Stimulated activated CD8-positive, alpha-beta memory T cell treated with anti-CD3 and anti-CD28 coated beads, Interleukin-15, amount 100 ng/mL, for 1 hour (primary cell): ENCODE data around the gene PEAR1.

Experiments used
- DNase-seq: peaks from one replicate; pipeline ENCODE4 v3.0.0-alpha.2; 2020; ENCODE audit warnings: low read depth

PEAR1 gene

DNA sequence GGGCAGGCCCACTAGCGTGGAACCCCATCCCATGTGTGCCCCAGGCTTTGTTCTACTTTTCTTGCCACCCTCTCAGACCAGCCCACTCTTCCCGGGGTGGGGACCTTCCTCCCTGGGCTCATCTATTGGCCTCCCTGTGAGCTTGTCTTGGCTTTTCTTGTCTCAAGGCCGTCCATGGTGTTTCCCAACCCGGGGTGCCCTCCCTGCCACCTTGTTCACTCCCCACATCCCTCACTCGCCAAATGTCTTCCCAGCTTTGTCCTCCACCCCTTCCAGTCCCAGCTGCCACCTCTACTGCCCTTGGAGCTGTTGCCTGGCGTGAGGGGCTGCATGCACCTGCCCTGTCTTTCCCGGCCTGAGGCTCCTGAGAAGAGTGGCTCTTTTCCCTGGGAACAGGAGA, 45.3 kb downstream of the PEAR1 start:
- no peak for DNase-seq

DNA sequence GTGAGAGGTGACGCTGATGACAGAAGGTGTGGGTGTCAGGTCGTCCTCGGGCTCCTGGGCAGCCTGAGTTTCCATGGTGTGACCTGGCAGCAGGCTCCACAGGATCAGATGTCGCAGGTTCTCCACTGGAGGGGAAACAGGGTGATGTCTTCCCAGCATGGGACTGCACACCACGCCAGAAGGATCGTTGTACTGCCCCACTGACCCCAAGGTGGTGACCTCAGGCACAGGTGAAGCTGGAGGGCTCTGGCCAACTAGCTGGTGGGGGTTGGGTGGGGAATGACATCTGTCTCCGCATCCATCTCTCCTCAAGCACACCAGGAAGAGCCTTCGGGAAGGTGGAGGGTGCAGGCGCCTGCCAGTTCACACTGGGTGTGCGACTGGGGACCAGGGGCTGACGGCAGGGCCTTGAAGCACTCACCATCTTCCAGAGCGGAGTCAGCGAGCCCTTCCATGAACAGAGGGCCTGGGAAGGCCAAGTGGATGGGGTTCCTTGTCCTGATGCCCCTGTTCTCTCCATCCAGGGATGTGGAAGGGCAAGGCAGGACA, 46.3 kb downstream of the PEAR1 start:
- DNase-seq = no peak

DNA sequence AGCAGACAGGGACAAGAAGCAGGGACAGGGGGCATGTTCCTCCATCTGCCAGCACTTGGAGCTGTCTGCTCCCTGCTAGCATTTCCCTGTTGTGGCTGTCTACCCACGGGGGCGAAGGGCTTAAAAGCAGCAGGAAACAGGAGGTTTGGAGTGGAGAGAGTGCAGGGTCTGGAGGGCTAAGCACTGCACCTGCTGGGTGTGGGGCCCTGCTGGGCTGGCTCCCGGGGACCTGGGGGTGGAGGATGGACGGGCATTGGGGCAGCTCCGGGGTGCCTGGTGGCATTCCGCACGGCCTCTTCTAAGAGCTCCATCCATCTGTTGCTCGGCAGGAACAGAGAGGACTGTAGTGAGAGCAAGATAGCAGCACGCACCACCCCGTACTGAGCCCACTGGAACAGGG, 48.2 kb downstream of the PEAR1 start:
- no peak for DNase-seq

DNA sequence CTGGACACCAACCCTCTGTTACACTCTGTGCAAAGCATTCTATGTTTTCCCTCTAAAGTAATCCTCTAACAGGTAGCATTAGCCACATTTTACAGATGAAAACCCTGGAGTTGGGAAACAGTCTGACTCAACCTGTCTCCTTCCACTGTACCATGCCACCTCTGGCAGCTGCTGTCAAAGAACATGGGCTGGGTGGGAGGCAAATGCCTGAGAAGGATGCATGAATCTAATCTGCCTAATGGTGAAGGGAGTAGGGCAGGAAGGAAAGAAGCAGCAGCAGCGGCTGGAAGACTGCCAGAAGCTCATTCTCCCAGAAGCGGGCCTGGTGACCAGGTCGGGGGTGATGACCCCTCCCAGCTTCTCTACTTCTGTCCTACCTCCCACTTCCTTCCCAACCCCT, 48.7 kb downstream of the PEAR1 start:
- no peak for DNase-seq

DNA sequence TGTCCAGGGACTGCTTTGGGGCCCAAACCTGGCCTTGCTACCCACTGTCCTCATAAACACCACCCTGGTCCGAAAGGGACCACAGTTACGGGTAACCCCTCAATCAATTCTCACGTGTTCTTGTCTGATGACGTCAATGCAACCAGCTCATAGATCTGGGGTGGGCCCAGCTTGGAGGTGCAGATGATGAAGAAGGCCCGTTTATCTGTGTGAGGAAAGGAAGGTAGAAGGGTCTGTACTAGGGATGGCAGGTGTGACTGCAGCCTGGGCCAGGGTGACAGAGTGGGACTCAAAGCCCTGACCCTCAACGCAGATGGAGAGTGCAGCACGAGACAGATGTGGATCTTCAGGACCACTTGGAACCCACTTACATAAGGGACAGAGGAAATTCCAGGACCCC, 49.1 kb downstream of the PEAR1 start:
- no peak for DNase-seq

DNA sequence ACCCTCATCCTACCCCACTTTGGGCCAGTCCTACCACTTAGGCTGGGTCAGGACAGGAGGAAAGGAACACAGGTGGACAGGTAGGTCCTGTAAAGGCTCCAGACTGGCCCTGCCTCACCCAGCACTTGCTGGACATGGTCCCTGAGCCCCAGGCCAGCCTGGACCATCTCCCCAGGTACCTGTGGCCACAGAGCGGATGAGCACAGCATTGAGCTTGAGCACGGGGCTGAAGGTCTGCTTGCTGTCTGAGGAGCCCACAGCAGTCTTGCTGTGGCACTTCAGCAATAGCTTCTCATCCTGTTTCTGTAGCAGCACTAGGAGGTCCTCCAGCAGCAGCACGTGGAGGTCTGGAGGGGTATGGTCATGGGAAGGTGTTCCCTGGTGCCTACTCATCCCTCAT, 50.2 kb downstream of the PEAR1 start:
- no peak for DNase-seq

DNA sequence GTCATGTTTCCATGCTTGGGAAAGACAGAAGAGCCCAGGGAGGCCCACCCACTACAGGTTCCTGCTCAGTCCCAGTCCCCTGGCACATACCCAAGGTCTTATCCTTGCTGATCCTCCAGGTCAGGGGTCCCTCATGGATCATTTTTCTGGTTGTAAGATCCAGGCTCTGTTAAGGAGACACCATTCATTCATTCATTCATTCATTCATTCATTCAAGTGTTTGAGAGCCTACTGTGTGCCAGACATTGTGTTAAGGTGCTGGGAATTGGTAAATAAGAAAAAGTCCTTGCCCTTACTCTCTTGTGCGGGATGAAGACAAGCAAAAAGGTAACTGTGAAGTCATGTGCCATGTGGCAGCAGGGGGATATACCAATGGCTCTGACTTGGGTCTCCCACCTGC, 50.8 kb downstream of the PEAR1 start:
- DNase-seq = no peak

DNA sequence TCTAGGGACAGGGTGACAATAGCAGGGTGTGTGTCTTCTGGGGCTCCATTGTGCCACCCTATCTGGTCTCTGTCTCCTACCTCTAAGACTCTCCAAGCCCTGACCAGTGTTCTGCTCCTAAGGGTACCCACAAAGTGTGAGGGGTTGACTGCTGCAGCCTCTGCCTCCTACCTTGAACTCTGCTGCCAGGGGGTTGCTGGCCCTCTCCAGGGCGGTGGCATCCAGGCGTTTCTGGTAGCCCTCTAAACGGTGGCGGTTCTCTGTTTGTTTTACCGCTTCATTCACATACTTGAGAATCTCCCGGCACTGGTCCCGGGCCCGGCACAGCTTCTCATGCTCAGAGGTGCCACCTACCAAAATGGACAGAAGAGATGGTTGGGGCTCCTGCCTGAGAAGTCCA, 51.3 kb downstream of the PEAR1 start:
- DNase-seq = no peak

DNA sequence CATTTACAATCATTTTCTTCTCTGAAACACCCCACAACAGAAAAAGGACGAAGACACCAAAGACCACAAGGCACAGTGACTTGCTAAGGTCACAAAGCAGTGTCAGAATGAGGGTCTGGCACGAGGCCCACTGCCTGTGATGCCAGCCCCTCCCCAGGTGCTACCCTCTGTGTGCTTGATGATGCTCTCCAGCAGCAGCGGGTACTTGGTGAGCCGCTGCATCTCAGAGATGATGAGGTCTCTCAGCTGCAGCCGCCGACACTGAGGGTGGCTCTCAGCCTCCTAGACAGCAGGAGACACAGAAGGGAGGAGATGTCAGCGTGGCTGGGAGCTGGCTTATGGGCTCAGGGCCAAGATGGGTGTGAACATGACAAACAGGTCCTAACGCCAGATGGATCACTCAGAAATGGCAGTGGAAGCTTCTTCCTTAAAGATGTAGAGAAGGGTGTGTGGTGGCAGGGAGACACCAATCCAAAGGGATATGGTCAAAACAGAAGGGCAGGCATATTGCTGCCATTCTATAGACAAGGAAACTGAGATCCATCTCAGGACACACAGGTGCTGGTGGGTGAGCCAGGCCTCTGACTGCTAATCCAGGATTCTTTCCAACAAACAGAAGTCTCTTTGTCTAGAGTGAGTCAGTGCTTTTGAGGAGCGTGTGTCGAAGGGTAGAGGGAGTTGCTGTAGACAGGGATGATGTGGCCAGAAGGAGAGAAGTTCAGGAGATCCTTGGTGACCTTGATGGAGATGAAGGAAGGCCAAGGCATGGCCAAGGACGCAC, 52.6 kb downstream of the PEAR1 start:
- no peak for DNase-seq

DNA sequence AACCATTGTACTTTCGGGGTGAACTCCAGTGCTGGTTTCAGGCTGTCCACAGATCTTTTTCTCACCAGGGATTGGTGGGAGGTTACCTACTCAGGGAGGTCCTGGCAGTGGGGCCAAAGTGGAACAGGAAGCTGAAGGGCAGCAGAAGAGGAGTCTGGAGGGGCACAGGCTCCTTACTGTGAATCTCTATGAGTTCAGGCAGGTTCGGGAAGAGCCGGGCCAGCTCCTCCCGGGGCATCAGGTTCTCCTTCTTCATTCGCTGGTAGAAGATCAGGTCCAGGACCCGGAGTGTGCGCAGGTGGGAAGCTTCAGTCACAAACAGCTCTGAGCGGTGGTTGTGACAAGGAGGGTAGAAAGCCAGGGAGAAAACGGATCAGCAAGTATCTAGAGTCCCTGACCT, 53.6 kb downstream of the PEAR1 start:
- no peak for DNase-seq

DNA sequence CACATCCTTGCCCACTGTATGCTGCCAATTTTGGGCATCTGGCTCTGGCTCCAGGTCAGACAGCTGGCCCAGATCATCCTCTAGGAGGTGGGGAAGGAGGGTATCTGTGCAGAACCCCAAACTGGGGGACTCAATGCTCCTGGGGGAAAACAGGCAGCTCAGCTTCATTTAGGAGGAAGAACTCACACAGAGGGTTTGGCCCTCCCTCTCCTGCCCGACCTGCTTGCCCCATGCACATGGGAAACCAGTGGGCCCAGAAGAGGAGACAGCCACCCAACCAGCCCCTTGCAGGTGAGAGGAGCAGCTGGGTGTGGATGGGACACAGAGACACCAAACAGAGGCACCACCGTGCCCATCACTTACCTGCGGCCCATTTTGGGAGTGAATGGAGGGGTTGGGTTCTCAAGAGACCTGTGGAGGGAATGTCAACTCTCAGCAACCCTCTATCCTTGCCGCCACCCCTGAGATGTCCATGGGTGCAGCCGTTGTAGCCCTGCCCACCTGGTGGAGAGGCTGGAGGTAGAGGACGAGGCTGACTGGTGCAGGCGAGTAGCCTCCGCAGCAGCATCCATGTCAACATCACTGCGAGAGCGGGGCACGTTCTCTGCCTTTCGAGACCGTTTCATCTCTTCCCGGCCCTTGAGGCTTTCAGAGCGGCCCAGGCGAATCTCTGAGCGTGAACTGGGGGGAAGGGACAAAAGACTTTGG, 54.5 kb downstream of the PEAR1 start:
- DNase-seq = no peak

DNA sequence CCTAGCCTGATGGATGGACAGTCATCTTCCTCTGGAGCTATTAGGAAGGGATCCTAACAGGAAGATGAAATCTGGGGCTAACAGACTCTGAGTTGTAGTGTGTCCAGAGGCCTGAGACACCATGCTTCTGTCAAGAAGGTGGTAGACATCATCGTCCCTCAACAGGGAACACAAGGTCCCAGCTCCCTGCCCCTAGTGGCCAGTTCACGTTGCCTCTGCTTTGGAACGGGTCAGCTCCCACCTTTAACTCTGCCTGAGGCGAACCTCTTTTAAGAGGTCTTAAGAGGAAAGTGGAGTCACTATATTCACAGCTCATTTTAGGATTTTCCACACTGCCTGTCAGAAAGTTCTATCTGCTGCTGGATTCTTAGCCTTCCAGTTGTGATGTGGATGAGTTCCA, 55.2 kb downstream of the PEAR1 start:
- no peak for DNase-seq

DNA sequence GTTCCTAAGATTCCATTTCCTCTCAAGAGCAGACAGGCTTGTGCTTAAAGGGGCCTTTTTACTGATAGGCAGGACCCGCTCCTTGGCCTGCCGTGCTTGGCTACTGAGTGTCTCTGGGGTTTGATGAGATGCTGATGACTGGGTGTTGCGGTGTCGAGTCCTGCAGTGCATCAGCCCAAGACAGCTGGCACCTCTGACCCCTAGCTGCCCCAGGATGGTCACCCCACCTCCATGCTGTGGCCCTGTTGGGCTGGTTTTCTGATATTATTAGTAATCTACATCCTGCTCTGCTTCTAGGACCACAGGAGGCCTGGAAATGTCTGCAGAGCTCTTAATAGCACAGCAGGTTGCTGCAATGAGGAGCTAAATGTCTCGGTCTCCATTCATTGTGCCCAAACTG, 55.6 kb downstream of the PEAR1 start:
- DNase-seq = no peak

DNA sequence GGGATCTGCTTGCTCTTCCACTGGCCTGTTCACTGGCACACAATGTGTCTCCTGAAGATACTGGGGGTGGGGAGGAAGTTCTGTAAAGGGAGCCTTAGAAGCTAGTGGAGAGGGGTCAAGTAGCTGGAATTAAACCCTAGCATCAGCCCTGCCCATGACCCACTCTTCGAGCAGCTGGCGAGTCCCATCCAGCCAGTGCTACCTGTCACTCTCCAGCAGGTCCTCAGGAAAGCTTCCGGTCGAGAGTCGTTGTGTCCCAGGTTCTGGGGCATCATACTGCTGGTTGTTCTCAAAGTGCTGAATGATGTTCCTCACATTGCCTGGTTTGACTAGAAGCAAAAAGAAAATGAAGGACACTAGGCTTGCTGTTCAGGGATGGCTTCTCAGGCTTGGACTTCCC, 57.9 kb downstream of the PEAR1 start:
- DNase-seq = no peak

DNA sequence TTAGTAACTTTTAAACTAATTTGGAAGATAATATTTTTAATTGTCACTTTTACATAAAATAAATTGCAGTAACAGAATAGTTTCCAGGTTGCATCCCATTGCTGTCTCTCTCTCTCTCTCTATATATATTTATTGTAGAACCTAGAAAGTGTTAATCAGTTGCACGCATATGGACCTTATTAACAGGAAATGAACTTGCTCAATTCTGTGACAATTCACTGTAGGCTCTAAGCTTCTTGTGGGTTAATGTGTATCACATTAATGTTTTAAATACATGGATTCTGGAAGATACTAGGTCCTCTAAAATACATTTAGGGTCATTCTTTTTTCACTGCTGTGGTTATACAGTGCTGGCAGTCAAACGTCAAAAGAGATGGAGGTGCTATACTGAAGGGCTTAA, 60.1 kb downstream of the PEAR1 start:
- no peak for DNase-seq

DNA sequence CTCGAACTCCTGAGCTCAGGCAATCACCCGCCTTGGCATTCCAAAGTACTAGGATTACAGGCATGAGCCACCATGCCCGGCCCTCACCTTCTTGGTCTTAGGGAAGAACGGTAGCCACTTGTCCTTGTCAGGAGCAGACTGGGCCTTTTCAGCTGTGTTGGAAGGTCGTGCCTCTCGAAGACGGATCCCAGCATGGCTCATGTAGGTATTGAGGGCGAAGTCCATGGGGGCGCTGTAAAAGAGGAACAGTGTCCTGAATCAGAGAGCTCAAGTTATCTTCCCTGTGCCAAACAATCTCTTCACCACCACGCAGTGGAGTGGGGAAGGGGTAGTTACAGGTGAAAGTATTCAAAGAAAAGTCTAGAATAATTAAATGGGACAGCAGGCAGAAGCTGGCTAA, 62.8 kb downstream of the PEAR1 start:
- no peak for DNase-seq

DNA sequence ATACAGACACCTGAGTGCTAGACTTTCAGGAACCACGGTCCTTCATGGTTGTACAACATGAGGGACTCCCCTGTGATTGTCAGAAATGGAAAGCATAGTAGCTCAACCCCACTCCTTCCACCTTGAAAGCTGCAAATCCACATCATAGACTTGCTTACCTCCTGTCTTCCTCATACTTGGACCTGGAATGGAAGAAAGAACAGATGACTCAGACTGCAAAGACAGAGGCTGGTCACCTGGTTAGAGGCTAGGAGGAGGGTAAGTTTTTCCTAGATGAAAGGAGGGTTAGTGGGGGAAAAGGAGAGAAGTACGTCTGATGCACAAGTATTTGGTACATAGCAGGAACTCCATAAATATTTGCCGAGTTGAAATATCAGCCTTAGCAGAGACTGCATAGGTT, 64.1 kb downstream of the PEAR1 start:
- DNase-seq = no peak

DNA sequence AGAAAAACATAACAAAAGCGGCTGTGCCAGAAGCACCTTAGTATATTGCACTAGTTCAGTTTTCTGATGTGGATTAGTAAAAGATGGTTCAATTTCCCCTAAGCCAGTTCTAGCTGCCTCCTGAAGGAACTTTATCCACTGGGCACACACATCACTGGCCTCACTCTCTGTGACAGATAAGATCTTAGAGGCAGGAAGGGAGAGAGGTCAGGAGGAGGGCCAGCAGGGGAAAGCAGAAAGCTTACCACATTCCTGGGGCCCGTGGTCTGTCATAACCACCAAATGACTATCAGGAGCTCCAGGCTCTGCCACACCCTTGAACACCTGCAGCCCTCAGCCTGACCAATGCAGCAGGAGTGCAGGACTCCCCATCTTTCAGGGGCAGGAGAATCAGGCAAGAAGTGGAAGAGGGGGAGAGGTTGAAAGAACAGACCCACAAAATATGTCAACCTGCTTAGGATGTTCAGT, 64.8 kb downstream of the PEAR1 start:
- DNase-seq = no peak

DNA sequence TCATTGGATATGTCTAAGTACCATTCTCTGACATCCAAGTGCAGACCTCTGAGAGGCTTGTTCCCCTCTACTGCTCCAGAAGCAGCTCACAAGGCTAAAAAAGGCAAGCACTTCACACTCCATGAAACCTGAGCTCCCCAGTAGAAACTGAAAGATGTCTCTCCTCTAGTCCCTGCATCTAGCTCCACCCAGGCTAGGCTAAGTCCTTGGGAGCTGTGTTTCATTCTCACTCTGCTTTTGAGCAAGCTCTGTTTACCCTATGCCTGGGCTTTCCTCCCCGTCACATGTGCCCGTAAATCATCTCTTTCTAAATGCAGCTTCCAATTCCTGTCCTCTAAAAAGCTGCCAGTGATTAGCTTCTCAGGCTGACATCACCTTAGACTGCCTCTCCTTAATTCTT, 65.9 kb downstream of the PEAR1 start:
- no peak for DNase-seq

DNA sequence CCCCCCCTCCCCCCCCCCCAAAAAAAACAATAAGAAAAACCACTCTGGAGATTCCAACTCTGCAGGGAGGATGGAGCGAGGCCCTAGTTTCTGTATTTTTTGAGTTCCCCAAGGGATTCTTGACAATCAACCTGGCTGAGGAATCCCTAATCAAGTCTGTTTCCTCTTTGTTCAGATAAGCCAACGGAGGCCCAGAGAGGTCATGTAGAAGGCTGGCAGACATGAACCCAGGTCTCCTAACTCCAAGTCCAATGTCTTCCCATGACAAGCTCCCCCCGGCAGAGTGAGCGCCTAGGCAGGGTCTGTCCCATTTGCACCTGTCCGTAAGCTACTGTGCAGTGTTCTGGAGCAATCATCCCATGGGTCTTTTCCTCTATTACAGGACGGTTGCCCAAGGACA, 66.4 kb downstream of the PEAR1 start:
- DNase-seq = no peak

DNA sequence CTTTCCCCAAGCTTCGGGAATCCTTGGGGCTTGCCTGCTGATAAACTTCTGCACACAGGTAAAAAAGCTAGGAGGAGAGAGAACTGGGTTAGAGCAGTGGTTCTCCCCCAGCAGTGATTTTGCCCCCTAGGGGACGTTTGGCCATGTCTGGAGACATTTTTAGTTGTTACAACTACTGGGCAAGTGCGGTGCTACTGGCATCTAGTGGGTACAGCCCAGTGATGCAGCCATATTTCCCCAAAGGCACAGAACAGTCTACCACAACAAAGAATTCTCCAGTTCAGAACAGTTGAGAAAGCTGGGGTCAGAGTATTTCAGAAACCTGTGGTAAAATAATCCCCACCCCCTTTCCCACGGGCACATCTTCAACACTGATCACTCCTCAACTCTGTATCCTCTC, 68.2 kb downstream of the PEAR1 start:
- no peak for DNase-seq

DNA sequence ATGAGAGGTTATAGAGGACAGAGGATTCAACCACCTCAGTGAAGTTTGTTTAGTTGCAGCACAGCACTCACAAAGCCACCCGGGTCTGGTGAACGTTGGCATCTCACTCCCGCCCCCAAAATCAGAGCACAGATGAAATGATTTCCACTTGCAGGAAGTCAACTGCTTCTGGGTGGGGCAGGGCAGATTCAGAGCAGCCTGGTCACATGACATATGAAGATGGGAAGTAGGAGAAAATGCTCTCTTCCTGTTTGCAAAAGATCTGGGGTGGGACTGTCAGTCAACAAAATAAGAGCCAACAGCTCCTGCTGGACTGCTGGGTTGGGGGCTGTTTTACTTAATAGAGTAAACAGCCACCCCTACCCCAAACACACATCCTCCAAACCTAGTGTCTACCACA, 70.1 kb downstream of the PEAR1 start:
- DNase-seq = no peak

DNA sequence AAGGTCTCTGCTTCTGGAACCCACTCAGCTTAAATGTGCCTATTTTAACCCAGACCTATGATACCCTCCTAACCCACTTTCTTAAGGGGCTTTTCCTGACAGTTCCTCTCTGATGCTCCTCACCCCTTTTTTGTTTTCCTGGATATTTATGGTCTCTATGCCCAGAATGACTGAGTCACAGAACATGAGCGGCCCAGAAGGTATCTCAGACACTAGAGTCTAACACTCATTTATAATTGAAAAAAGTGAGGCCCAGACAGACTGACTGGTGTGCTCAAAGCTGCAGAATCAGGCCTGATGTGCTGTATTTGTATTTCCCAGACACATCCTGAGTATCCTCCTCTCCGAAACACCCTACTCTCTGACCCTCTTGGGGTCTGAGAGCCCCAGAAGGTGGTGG, 70.9 kb downstream of the PEAR1 start:
- DNase-seq = no peak
